Glutamatergic neuron (in vitro differentiated cells): Measurements from ENCODE around the gene GPR152. TPM values are rescaled to one million over a fixed set of nuclear protein-coding genes. Genes with fewer than 3 reads are reported as not detected.

Experiments used
- DNase-seq: peaks from one replicate; pipeline ENCODE4 v3.0.0; 2022
- H3K27ac Mint-ChIP-seq: one replicate; pipeline ENCODE4 v1.8.0; 2020; ENCODE audit warnings: mild to moderate bottlenecking, mixed read lengths, inconsistent platforms; ENCODE audit not compliant: unreplicated experiment
- H3K27me3 Mint-ChIP-seq: one replicate; pipeline ENCODE4 v1.8.0; 2020; ENCODE audit warnings: mild to moderate bottlenecking, moderate library complexity, mixed read lengths, inconsistent platforms; ENCODE audit not compliant: unreplicated experiment
- H3K36me3 Mint-ChIP-seq: one replicate; pipeline ENCODE4 v1.8.0; 2020; ENCODE audit warnings: mild to moderate bottlenecking, mixed read lengths, inconsistent platforms; ENCODE audit not compliant: unreplicated experiment
- H3K4me1 Mint-ChIP-seq: one replicate; pipeline ENCODE4 v1.8.0; 2020; ENCODE audit warnings: mild to moderate bottlenecking, low read depth, mixed read lengths, inconsistent platforms; ENCODE audit not compliant: unreplicated experiment
- H3K4me3 Mint-ChIP-seq: one replicate; pipeline ENCODE4 v1.8.0; 2020; ENCODE audit warnings: mild to moderate bottlenecking, mixed read lengths, inconsistent platforms; ENCODE audit not compliant: unreplicated experiment
- H3K9me3 Mint-ChIP-seq: one replicate; pipeline ENCODE4 v1.8.0; 2020; ENCODE audit warnings: mild to moderate bottlenecking, moderate library complexity, mixed read lengths, inconsistent platforms; ENCODE audit not compliant: unreplicated experiment
- total RNA-seq: library from RNA; stranded (reverse); fragmentation: NEBNext Ultra II Directional; extraction: Animal tissue kit (Norgen Biotek cat#: 25700); gene quantifications from one replicate; pipeline ENCODE4 v1.2.1, GENCODE V29; 2021; ENCODE audit not compliant: unreplicated experiment
- TF ChIP-seq, protein P1 (sequence below): fragments of 200-600 bp; sonication (generic); IDR thresholded peaks from one replicate; pipeline ENCODE4 v1.5.0; 2021; ENCODE audit not compliant: partially characterized antibody, unreplicated experiment

The GPR152 gene
- total RNA-seq, 1 donor from 2014 or later, result not detected

DNA sequence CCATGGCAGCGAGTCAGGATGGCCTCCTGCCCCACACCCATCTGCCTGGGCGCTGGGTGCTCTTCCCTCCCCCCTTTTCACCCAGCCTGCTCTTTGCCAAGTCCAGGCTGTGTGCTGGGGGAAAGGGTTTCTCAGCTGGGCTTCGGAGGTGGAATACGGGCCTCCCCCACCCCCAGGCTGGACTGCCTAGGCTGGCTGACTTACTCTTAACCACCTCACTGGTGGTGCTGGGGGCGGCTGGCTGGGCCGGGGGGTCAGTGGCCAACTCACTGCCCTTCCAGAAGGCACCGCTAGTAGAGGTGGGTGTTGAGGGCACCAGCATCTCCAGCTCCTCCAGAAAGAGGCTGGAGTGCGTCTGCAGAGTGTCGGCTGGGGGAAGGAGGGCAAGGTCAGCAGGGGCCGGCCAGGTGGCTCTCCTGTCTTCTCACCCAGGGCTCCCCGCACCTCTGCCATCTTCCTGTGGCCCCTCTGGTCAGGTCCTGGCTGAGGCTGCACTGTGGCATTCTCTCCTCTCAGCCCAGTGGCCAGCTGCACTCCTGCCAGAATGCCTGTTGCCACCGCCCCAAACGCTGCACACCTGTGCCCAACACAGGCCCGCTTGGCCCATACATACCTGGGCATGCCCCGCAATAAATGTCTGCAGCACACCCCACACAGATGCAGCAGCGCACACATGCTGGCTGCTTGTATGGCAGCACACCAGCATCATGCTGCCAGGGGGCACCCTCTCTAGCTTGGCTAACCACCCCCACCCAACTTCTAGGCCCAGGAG is 42.9 kb upstream of the GPR152 start:
- H3K27ac Mint-ChIP-seq, result no peak overlapping the region
- TF ChIP-seq, protein P1, sequence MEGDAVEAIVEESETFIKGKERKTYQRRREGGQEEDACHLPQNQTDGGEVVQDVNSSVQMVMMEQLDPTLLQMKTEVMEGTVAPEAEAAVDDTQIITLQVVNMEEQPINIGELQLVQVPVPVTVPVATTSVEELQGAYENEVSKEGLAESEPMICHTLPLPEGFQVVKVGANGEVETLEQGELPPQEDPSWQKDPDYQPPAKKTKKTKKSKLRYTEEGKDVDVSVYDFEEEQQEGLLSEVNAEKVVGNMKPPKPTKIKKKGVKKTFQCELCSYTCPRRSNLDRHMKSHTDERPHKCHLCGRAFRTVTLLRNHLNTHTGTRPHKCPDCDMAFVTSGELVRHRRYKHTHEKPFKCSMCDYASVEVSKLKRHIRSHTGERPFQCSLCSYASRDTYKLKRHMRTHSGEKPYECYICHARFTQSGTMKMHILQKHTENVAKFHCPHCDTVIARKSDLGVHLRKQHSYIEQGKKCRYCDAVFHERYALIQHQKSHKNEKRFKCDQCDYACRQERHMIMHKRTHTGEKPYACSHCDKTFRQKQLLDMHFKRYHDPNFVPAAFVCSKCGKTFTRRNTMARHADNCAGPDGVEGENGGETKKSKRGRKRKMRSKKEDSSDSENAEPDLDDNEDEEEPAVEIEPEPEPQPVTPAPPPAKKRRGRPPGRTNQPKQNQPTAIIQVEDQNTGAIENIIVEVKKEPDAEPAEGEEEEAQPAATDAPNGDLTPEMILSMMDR, result no peak

DNA sequence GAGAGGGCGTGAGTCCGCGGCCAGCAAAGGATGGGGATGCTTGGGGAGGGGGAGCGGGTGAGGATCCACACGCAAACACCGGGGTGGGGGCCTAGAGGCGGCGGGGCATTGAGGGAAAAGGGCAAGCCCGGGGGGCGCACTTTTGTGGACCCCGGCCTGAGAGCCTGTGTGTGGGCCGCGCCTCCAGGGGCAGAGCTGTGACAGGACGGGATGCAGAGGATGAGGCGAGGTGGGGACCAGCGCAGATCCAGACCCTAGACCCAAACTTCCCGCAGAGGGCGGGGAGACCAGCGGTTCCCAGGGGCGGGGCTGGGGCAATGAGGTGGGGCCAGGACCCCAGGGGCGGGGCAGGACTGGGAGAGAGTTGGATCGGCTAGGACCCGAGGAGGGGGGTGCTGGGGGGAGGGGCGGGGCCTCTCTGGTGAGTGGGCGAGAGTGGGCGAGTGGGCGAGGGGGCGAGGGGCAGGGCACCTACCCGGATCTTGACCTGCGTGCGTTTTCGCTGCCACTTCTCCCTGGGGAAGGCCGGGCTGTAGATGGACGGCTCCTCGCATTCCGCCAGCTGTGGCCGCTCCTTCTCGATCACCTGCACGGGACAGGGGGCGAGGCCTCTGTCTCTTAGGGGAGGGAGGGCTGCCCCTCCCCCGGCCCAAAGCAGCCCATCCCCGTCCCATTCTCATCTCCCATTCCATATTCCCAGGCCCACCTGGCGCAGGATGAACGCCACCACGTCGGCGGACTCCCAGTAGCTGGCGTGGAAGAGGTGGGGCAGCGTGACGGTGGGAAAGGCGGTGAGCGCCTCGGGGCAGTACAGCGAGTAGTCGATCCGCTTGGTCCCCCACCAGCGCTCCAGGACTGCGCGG is 42.1 kb upstream of the GPR152 start:
- Mint-ChIP-seq H3K27me3 (no peaks in the 10 kb centered on the region), H3K4me1 (no peaks in the 10 kb centered on the region), H3K9me3 (no peaks in the 10 kb centered on the region), H3K4me3 (no peak overlapping the region), H3K27ac (no peak overlapping the region), H3K36me3 (no peaks in the 10 kb centered on the region)
- TF ChIP-seq, protein P1, result no peak
- no peak for DNase-seq

More for the DNA sequence above, 42.9 kb upstream of the GPR152 start:
- Mint-ChIP-seq H3K4me3 (no peak overlapping the region), H3K36me3 (no peaks in the 10 kb centered on the region), H3K27me3 (no peaks in the 10 kb centered on the region), H3K9me3 (no peaks in the 10 kb centered on the region), H3K4me1 (no peaks in the 10 kb centered on the region)
- no peak for DNase-seq

DNA sequence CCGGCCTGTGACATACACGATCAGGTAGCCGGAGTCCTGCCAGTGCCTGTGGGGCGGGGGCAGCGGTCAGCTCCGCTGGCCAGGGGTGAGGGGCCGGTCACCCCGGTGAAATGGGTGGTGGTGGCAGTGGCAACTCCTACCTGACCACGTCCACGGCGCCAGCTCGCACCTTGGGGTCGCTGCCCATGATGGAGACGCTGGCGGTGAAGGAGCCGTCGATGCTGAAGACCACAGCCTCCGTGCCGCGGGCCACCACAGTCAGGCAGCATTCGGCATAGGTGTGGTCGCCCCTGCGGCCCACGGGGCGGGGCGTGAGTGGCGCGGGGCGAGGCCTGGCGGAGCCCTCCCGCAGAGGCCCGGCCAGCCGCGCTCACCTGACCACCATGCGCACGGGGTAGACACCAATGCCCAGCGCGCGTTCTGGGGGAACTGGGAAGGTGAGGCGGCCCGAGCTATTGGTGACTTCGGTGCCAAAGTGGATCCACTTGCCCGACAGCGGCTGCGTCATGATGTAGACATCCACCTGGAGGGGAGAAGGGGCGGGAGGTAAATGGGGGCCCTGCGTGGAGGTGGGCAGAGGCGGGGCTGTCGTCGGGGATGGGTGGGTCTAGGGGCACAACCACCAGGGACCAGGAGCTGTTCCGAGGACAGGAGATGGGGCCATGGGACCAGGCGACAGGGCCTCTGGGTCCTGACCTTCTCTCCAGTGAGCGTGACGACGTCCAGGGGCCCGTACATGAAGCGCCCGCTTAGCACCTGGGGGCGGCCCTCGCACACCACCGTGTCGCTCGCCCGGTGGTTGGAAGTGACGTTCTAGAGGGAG is 41.2 kb upstream of the GPR152 start:
- Mint-ChIP-seq H3K36me3 (no peaks in the 10 kb centered on the region), H3K27me3 (no peaks in the 10 kb centered on the region), H3K9me3 (no peaks in the 10 kb centered on the region), H3K27ac (no peak overlapping the region), H3K4me1 (no peaks in the 10 kb centered on the region), H3K4me3 (no peak overlapping the region)
- TF ChIP-seq, protein P1, result no peak
- no peak for DNase-seq

DNA sequence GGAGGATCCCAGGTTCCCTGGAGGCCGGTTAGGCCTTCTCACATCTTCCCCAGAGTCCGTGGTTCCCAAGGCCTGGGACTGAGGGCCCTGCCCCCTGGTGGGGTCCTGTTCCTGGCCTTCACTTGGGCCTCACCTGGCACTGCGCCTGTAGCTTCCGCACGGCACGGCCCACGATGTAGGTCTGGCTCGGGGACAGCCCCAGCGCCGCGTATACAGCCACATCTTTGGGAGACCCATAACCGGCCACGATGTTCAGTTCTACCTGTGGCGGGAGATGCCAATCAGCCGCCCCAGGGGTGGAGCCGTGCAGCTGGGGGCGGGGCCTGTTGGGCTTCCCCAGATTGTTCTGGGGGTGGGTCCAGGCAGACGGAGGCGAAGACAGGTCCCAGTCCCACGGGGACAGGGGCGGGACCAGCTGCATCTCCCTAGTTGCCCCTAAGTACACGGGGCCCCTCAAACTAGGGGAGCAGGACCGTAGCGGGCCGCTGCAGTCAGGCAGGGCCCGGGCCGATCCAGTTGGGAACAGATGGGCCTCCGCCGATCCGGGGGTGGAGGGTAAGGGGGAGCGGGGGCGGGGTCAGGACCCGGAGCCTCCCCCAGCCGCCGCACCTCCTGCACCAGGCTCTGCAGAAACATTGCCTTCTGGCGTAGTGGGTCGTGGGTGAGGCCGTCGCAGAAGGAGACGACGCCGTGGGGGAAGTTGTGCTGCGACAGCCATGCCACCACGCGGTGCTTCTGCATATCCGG is 40.4 kb upstream of the GPR152 start:
- Mint-ChIP-seq H3K9me3 (no peaks in the 10 kb centered on the region), H3K27ac (no peak overlapping the region), H3K36me3 (no peaks in the 10 kb centered on the region), H3K4me3 (no peak overlapping the region), H3K4me1 (no peaks in the 10 kb centered on the region), H3K27me3 (peaks cover under 1% of the 10 kb centered on the region)
- no peak for DNase-seq
- TF ChIP-seq, protein P1, result no peak
